ENCODE results near the gene DUSP6. TPM values are rescaled to one million over a fixed set of nuclear protein-coding genes. Genes with fewer than 3 reads are reported as not detected.

DUSP6 gene
- total RNA-seq, 1 experiment from 2014 or later, result 109 TPM

GRCh38 chr12:89390802-89391673 lies 38.7 kb upstream of the DUSP6 start:
- Histone ChIP-seq H3K9ac (ENCODE audit: low read length) (no peak overlapping the region), H3K9me2 (replicated peaks; ENCODE audit: insufficient read depth, low read length) (no peaks in the 10 kb centered on the region), H3K9me3 (ENCODE audit: low read length) (no peaks in the 10 kb centered on the region), H3K27me3 (ENCODE audit: low read length) (no peaks in the 10 kb centered on the region), H3K4me3 (ENCODE audit: low read length) (no peak overlapping the region), H3K36me3 (ENCODE audit: insufficient read depth, low read length) (no peaks in the 10 kb centered on the region), H3K4me2 (ENCODE audit: low read depth, low read length, poor library complexity, severe bottlenecking) (no peak overlapping the region), H4K20me1 (ENCODE audit: insufficient read depth, low read depth, low read length) (no peaks in the 10 kb centered on the region), H3K79me2 (ENCODE audit: low read length) (no peaks in the 10 kb centered on the region), H3K27ac (ENCODE audit: low read length) (no peak overlapping the region), H2AFZ (ENCODE audit: low read length) (no peak overlapping the region), H3K4me1 (ENCODE audit: low read length) (no peaks in the 10 kb centered on the region)
- no peak for DNase-seq

- Histone ChIP-seq H3K9ac (ENCODE audit: low read length) (no peak overlapping the region), H3K27ac (ENCODE audit: low read length) (no peak overlapping the region), H3K9me2 (replicated peaks; ENCODE audit: insufficient read depth, low read length) (no peaks in the 10 kb centered on the region), H3K4me1 (ENCODE audit: low read length) (no peaks in the 10 kb centered on the region), H3K4me3 (ENCODE audit: low read length) (no peak overlapping the region), H3K79me2 (ENCODE audit: low read length) (no peaks in the 10 kb centered on the region), H3K4me2 (ENCODE audit: low read depth, low read length, poor library complexity, severe bottlenecking) (no peak overlapping the region), H3K27me3 (ENCODE audit: low read length) (no peaks in the 10 kb centered on the region), H3K36me3 (ENCODE audit: insufficient read depth, low read length) (no peaks in the 10 kb centered on the region), H3K9me3 (ENCODE audit: low read length) (no peaks in the 10 kb centered on the region), H4K20me1 (ENCODE audit: insufficient read depth, low read depth, low read length) (no peaks in the 10 kb centered on the region), H2AFZ (ENCODE audit: low read length) (no peak overlapping the region)
- DNase-seq, result no peak
These were observed 37.7 kb upstream of the DUSP6 start for GRCh38 chr12:89389755-89390661.

GRCh38 chr12:89386138-89386537 lies 33.8 kb upstream of the DUSP6 start:
- Histone ChIP-seq H3K4me1 (ENCODE audit: low read length) (no peaks in the 10 kb centered on the region), H3K36me3 (ENCODE audit: insufficient read depth, low read length) (no peaks in the 10 kb centered on the region), H3K27ac (ENCODE audit: low read length) (no peak overlapping the region), H4K20me1 (ENCODE audit: insufficient read depth, low read depth, low read length) (no peaks in the 10 kb centered on the region), H3K27me3 (ENCODE audit: low read length) (no peaks in the 10 kb centered on the region), H3K4me2 (ENCODE audit: low read depth, low read length, poor library complexity, severe bottlenecking) (no peak overlapping the region), H3K9me2 (replicated peaks; ENCODE audit: insufficient read depth, low read length) (no peaks in the 10 kb centered on the region), H2AFZ (ENCODE audit: low read length) (no peak overlapping the region), H3K9me3 (ENCODE audit: low read length) (no peaks in the 10 kb centered on the region), H3K4me3 (ENCODE audit: low read length) (no peak overlapping the region), H3K79me2 (ENCODE audit: low read length) (no peaks in the 10 kb centered on the region), H3K9ac (ENCODE audit: low read length) (no peak overlapping the region)
- no peak for DNase-seq

GRCh38 chr12:89384807-89385206 lies 32.5 kb upstream of the DUSP6 start:
- Histone ChIP-seq H2AFZ (ENCODE audit: low read length) (no peak overlapping the region), H3K27ac (ENCODE audit: low read length) (no peak overlapping the region), H3K9me2 (replicated peaks; ENCODE audit: insufficient read depth, low read length) (no peaks in the 10 kb centered on the region), H3K27me3 (ENCODE audit: low read length) (no peaks in the 10 kb centered on the region), H3K9me3 (ENCODE audit: low read length) (no peaks in the 10 kb centered on the region), H4K20me1 (ENCODE audit: insufficient read depth, low read depth, low read length) (no peaks in the 10 kb centered on the region), H3K9ac (ENCODE audit: low read length) (no peak overlapping the region), H3K4me3 (ENCODE audit: low read length) (no peak overlapping the region), H3K4me2 (ENCODE audit: low read depth, low read length, poor library complexity, severe bottlenecking) (no peak overlapping the region), H3K79me2 (ENCODE audit: low read length) (no peaks in the 10 kb centered on the region), H3K36me3 (ENCODE audit: insufficient read depth, low read length) (no peaks in the 10 kb centered on the region), H3K4me1 (ENCODE audit: low read length) (no peaks in the 10 kb centered on the region)
- DNase-seq, result no peak

- no peaks in the 10 kb centered on the region for H3K4me1 ChIP-seq (ENCODE audit: low read length)
- no peaks in the 10 kb centered on the region for H3K9me3 ChIP-seq (ENCODE audit: low read length)
- no peak overlapping the region for H3K4me2 ChIP-seq (ENCODE audit: low read depth, low read length, poor library complexity, severe bottlenecking)
- H3K36me3 ChIP-seq (ENCODE audit: insufficient read depth, low read length), result no peaks in the 10 kb centered on the region
- no peak overlapping the region for H2AFZ ChIP-seq (ENCODE audit: low read length)
- no peaks in the 10 kb centered on the region for H3K79me2 ChIP-seq (ENCODE audit: low read length)
- no peaks in the 10 kb centered on the region for H3K9me2 ChIP-seq (replicated peaks; ENCODE audit: insufficient read depth, low read length)
- H3K9ac ChIP-seq (ENCODE audit: low read length), result no peak overlapping the region
- H3K4me3 ChIP-seq (ENCODE audit: low read length), result no peak overlapping the region
- H4K20me1 ChIP-seq (ENCODE audit: insufficient read depth, low read depth, low read length), result no peaks in the 10 kb centered on the region
- no peak overlapping the region for H3K27ac ChIP-seq (ENCODE audit: low read length)
- DNase-seq, result no peak
- H3K27me3 ChIP-seq (ENCODE audit: low read length), result no peaks in the 10 kb centered on the region
These were observed 31.9 kb upstream of the DUSP6 start for GRCh38 chr12:89384050-89384758.

GRCh38 chr12:89383235-89384049 lies 31.1 kb upstream of the DUSP6 start:
- Histone ChIP-seq H3K27me3 (ENCODE audit: low read length) (no peaks in the 10 kb centered on the region), H3K4me1 (ENCODE audit: low read length) (no peaks in the 10 kb centered on the region), H3K27ac (ENCODE audit: low read length) (no peak overlapping the region), H4K20me1 (ENCODE audit: insufficient read depth, low read depth, low read length) (no peaks in the 10 kb centered on the region), H3K36me3 (ENCODE audit: insufficient read depth, low read length) (no peaks in the 10 kb centered on the region), H2AFZ (ENCODE audit: low read length) (no peak overlapping the region), H3K4me3 (ENCODE audit: low read length) (no peak overlapping the region), H3K9ac (ENCODE audit: low read length) (no peak overlapping the region), H3K9me2 (replicated peaks; ENCODE audit: insufficient read depth, low read length) (no peaks in the 10 kb centered on the region), H3K79me2 (ENCODE audit: low read length) (no peaks in the 10 kb centered on the region), H3K9me3 (ENCODE audit: low read length) (no peaks in the 10 kb centered on the region), H3K4me2 (ENCODE audit: low read depth, low read length, poor library complexity, severe bottlenecking) (no peak overlapping the region)
- DNase-seq, result no peak

- Histone ChIP-seq H4K20me1 (ENCODE audit: insufficient read depth, low read depth, low read length) (no peaks in the 10 kb centered on the region), H3K36me3 (ENCODE audit: insufficient read depth, low read length) (no peaks in the 10 kb centered on the region)
These were observed 30.0 kb upstream of the DUSP6 start for GRCh38 chr12:89382328-89382727.

More at GRCh38 chr12:89382328-89382727, 30.0 kb upstream of the DUSP6 start:
- Histone ChIP-seq H3K4me3 (ENCODE audit: low read length) (no peak overlapping the region), H3K27ac (ENCODE audit: low read length) (no peak overlapping the region), H2AFZ (ENCODE audit: low read length) (no peak overlapping the region), H3K9me3 (ENCODE audit: low read length) (no peaks in the 10 kb centered on the region), H3K27me3 (ENCODE audit: low read length) (no peaks in the 10 kb centered on the region), H3K4me1 (ENCODE audit: low read length) (no peaks in the 10 kb centered on the region), H3K4me2 (ENCODE audit: low read depth, low read length, poor library complexity, severe bottlenecking) (no peak overlapping the region), H3K79me2 (ENCODE audit: low read length) (no peaks in the 10 kb centered on the region), H3K9ac (ENCODE audit: low read length) (no peak overlapping the region), H3K9me2 (replicated peaks; ENCODE audit: insufficient read depth, low read length) (no peaks in the 10 kb centered on the region)
- DNase-seq, result no peak
